Measurements from ENCODE around the gene ARID4B. TPM values are rescaled to one million over a fixed set of nuclear protein-coding genes. Genes with fewer than 3 reads are reported as not detected.

ARID4B gene
- total RNA-seq, 1 experiment from 2014 or later: 34.0 TPM

GRCh38 chr1:235250430-235250829 lies 77.5 kb downstream of the ARID4B start:
- H3K79me2 ChIP-seq (ENCODE audit: insufficient read depth, low read length): no peaks in the 10 kb centered on the region
- Mint-ChIP-seq H3K36me3 (ENCODE audit: insufficient read depth in 1 of 3, low read depth in 3 of 3) (peaks cover 6 to 42% (median 34%) of the 10 kb centered on the region in 3 experiments; a peak in 6 of 7 replicates), H3K27me3 (ENCODE audit: low read depth) (no peaks in the 10 kb centered on the region), H3K9me3 (no peaks in the 10 kb centered on the region), H3K4me3 (no peak overlapping the region), H3K4me1 (0 out of 4 replicates have a peak, but pooled peaks cover 0 to 2% of the 10 kb centered on the region in 2 experiments), H3K27ac (no peak overlapping the region)
- H3K9ac ChIP-seq (ENCODE audit: extremely low read depth, insufficient read length, low read length): no peak overlapping the region
- H3K23ac ChIP-seq (ENCODE audit: insufficient read length, low read depth, low read length): no peak overlapping the region
- H2BK120ac ChIP-seq (ENCODE audit: low read depth, low read length, poor library complexity, severe bottlenecking): no peak overlapping the region
- no CpG with 5 or more reads among the region's 3 CpGs for WGBS (ENCODE audit: extremely low coverage, insufficient read length, low lambda C conversion rate)
- no peak for DNase-seq
- no peak overlapping the region for H2BK15ac ChIP-seq (ENCODE audit: low read depth, low read length)
- no peaks in the 10 kb centered on the region for H3K4me1 ChIP-seq (ENCODE audit: insufficient read depth, low read length)
- H3K4me2 ChIP-seq (ENCODE audit: insufficient read depth, insufficient read length, low read length): no peak overlapping the region
- no peak overlapping the region for H2BK20ac ChIP-seq (ENCODE audit: low read depth, low read length, poor library complexity, severe bottlenecking)
- no peaks in the 10 kb centered on the region for H3K79me1 ChIP-seq (ENCODE audit: insufficient read depth, low read depth, low read length, poor library complexity, severe bottlenecking)
- H2BK5ac ChIP-seq (ENCODE audit: insufficient read length, low read length): no peak overlapping the region
- H4K5ac ChIP-seq (ENCODE audit: insufficient read length, low read depth, low read length): no peak overlapping the region
- H4K8ac ChIP-seq (replicated peaks; ENCODE audit: insufficient read length, low read depth, low read length): no peak overlapping the region
- no peak for TF ChIP-seq CTCF (conservative IDR thresholded peaks at IDR 0.05)
- no peak overlapping the region for H3K18ac ChIP-seq (ENCODE audit: insufficient read length, low read depth, low read length)
- no peak overlapping the region for H2AK5ac ChIP-seq (ENCODE audit: insufficient read length, low read length)
- H3K14ac ChIP-seq (ENCODE audit: insufficient read depth, low read length): no peak overlapping the region
- no peak overlapping the region for H3K56ac ChIP-seq (ENCODE audit: insufficient read length, low read depth, low read length)
- H4K20me1 ChIP-seq (ENCODE audit: control insufficient read depth, insufficient read depth, insufficient read length): no peaks in the 10 kb centered on the region
- H3K9me3 ChIP-seq (ENCODE audit: control insufficient read depth, low read depth, low read length): no peaks in the 10 kb centered on the region
- no peak overlapping the region for H3T11ph ChIP-seq (ENCODE audit: low read length)
- no peak overlapping the region for H3K27ac ChIP-seq (ENCODE audit: insufficient read length, low read depth, low read length)
- no peak overlapping the region for H2BK12ac ChIP-seq (ENCODE audit: insufficient read length, low read depth, low read length)
- no peak overlapping the region for H3K4ac ChIP-seq (ENCODE audit: low read depth, low read length)
- no peak overlapping the region for H4K91ac ChIP-seq (ENCODE audit: insufficient read length, low read depth, low read length)
- H3K27me3 ChIP-seq (ENCODE audit: insufficient read depth, low read length): no peaks in the 10 kb centered on the region
- no peaks in the 10 kb centered on the region for H3K23me2 ChIP-seq (ENCODE audit: insufficient read length, low read depth, low read length, poor library complexity, severe bottlenecking)
- H2AFZ ChIP-seq (ENCODE audit: low read length): no peak overlapping the region

Measured in H9 (cell line).